ENCODE results near the gene PRKG1.
"Not testable (repeated sequence)": the region's sequence is repeated elsewhere in the genome, so short reads cannot be mapped to it uniquely, and the experiment has no call there.

PRKG1 gene

DNA sequence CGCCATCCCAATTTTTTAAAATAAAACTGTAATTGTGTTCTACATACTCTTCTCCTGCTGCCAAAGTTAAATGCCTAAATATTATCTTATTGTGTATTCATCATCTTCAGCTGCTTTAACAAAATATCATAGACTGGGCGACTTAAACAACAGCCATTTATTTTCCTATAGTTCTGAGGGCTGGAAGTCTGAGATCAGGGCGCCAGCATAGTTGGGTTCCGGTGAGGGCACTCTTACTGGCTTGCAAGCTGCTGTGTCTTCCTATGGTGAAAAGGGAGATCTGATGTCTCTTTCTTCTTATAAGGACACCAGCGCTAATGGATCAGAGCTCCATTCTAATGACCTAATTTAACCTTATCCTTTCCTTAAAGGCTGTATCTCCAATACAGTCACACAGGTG lies 594.8 kb downstream of the PRKG1 start:
- DNase-seq = no peak

DNA sequence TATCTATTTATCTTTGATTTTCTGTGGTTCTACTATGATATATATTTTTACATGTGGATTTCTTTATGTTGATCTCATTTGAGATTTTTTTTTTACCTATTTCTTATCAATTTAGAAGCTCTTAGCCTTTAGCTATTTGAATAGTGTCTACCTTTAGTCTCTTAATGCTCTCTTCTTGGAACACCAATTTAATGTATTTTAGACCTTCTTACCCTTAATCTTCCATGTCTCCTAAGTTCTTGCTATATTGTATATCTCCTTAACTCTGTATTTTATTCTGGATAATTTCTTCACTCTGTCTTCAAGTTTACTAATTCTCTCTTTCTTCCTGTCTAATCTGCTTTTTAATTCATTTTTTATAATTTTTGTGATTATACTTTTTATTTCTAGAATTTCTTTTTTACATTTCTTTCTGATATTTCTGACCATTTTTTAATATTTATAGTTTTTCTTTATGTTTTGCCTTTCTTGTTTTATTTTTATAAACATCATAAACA lies 597.8 kb downstream of the PRKG1 start:
- DNase-seq = no peak

DNA sequence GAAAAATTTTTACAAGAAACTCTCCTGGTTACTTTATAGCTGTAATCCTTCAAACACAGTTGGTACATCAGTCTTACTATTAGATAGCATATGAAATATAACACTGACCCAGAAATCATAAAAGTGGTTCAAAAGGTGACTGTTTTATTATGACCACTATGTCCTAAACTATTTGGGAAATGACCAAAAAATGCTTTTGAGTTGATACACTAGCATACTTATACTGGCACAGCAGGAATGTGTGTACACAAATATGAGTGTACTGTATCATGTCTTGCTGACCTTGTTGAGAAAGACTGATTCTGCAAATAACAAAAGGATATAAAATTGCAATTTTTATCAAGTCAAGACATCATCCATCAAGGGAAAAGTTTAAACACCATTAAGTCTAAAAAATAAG lies 600.8 kb downstream of the PRKG1 start:
- DNase-seq = no peak

DNA sequence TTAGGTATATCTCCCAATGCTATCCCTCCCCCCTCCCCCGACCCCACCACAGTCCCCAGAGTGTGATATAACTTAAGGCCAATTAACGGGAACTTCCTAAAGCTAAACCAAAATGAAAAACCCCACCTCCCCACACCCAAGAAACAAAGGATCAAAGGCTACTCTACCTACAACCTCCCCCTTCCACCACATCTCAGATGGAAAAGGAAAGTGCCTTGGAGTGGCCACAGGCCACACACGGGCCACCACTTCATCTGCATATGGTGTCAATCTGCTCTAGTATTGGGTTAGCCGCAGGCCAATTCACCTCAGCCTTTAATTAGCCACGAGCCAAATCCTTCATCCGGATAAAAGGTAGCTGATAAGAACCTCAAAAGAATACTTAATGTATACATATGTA lies 605.6 kb downstream of the PRKG1 start:
- no peak for DNase-seq

DNA sequence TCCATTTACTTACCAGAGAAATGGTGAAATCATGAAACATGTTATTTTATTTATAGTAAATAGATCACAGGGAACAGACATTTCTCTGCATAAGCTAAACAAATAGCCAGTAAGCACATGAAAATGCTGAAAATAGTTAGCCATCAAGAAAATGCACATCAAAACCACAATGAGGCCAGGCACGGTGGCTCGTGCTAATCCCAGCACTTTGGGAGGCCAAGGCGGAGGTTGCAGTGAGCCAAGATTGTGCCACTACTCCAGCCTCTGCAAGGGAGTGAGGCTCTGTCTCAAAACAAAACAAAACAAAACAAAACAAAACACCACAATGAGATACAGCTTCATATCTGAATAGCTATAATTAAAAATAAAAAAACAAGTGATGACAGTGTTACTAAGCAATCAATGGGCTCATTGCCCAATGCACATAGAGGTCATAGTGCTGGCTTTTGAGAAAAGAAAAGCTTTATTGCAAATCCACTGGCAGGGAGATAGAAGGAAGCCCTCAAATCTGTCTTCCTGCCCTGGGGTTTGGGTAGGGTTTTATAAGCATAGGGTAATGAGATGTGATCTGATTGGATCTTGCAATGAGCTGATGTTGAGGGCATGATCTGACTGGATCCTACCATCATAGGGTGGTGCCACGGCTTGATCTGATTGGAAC lies 608.9 kb downstream of the PRKG1 start:
- no peak for DNase-seq

DNA sequence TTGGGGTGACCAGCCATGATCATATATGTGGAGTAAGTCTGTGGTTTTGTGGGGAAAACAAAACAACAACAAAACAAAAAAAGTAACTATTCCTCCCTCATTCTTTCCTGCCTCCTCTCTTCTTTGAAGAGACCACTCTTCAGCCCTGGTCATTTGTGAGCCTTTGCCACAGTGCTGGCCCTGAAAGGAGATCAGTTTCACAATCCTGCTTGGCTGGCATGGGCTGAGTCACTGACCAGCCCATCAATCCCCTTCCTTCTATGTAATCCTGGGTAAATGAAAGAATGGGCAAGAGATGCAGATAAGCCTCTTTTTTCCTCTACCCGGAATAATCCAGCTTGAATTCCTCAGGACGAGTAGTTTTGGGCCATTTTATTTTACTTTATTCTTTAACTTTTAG lies 611.5 kb downstream of the PRKG1 start:
- DNase-seq = no peak

DNA sequence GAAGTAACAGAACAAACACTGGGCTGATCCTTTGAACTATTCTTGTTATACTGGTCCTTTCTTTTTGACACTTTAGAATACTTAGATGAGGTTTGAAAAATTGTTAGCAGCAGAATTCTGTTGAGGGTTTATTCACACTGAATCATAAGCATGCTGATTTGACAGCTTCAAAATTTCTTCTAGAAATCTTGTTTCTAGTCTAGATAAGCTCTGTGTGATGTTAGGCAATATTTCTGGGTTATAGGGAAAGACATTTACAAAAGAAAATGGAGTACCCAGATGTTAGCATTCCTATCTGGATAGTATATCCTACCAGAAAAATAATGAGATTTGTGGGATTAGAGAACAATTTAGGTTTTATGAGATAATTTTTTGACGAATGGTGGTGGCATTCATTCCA lies 613.0 kb downstream of the PRKG1 start:
- no peak for DNase-seq

DNA sequence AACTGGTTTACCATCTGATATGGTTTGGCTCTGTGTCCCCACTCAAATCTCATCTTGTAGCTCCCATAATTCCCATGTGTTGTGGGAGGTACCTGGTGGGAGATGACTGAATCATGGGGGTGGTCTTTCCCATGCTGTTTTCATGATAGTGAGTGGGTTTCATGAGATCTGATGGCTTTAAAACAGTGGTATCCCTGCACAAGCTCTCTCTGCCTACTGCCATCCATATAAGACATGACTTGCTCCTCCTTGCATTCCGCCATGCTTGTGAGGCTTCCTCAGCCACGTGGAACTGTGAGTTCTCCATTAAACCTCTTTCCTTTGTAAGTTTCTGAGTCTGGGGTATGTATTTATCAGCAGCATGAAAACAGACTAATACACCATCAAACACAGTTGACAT lies 614.5 kb downstream of the PRKG1 start:
- not testable (repeated sequence) for DNase-seq

DNA sequence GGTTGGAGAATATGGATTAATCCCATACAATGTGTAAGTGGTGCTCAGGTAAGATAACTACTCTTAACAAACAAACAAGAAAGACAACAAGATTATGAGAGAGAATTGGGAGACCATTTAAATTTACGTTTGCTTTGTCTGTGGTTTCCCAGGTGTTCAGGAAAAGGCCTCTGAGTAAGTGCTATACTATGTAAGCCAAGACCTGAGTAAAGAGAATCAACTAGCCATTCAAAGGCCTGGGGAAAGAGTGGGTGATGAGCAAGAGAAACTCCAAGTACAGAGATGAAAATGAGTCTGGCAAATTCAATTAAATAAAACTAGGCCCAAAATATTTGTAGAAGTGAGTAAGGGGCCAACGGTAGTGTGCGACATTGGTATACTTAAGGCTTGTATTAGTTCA lies 615.2 kb downstream of the PRKG1 start:
- no peak for DNase-seq

DNA sequence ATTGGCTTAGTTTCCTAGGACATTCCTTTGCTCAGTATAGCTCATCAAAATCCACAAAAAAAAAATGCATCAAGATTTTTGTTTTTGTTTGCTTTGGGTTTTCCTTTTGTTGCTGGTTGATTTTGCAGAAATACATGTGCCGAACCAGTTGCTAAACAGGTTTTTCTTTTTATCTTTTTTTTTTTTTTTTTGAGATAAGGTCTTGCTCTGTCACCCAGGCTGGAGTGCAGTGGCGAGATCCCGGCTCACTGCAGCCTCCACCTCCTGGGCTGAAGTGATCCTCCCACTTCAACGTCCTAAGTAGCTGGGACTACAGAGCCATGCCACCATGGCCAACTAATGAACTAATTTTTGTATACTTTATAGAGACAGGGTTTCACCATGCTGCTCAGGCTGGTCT lies 616.8 kb downstream of the PRKG1 start:
- DNase-seq = no peak

DNA sequence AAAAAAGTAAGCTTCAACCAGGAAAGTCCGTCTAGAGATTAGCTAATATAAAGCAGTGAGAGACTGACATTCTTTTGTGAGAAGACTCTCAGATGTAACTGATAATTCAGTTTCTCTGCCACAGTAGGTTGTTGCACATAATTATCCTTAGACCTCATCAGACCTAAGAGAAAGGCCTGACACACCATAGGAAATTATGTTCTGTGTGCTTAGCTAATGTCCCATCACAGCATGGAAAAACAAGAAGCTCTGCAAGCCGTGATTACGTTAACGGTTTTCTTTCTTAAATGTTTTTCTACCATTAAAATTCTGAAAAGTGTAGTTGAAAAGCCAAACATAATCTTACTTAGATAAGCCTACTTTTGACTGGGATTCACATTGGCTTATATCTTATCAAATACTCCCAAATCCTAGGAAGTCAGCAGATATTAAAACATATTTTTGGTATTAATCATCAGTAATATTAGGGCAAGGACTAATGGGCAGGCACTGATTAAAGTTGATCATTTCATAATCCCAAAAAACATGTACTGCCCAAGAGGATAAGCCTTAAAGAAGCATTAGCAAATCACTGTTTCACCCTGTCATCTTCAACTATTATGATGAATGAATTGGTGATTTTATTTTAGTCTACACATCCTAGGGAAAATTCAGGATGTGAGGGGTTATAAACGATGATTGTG lies 619.9 kb downstream of the PRKG1 start:
- DNase-seq = no peak

DNA sequence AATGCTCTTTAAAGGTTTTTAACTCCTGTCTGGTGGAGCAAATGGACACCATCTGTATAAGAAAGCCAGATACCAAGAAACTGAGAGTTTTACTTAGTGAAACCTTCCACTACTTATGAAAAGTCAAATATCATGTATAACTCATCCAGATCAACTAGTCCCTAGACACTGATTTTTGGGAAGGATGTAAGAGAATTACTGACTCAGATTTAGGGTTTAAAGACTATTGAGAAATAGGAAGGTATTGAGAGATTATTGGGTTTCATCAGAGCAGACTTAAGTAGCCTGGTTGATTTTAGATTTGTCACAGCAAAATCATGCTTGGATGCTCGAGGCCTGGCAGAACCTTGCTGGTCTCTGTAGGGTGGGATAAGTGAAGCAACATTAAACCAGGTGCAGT lies 622.0 kb downstream of the PRKG1 start:
- DNase-seq = no peak

DNA sequence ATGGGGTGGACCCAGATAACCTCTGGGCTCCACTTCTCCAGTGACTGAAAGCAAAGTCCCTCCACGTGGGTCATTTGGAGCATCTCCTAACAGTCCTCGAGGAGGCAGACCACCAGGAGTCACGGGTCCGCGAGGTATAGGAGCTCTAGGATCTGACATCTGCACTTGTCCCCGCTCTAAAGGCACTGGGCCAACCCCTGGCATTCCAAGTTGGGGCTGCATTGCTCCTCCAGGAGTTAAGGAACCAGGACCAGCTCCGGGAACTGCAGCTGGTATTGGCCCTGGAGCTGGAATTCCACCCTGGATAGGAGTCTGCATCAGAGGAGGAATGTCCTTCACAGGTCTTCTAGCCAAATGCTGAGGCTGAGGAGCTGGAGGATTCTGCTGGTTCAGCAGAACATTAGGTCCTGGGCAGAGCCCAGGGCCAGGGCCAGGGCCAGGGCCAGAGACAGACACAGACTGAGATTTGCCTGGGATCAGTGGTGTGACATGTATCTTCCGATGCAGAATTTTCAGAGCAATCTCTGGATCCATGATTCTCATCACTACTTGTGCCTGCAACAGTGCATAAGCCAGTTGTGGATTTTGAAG lies 624.3 kb downstream of the PRKG1 start:
- DNase-seq = no peak

DNA sequence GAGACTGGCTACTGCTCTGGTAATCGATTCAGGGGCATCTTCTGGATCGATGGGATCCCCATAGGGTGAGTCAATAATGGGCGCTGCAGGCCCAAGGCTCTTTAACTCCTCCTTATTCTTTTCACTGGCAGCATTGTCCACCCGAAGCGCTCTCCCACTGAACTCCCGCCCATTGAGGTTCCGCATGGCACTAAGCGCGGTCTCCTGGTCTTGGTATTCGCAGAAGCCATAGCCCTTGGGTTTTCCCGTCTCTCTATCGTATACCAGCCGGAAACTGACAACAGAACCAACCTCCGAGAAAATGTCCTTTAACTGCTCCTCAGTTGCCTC lies 624.8 kb downstream of the PRKG1 start:
- DNase-seq = no peak

DNA sequence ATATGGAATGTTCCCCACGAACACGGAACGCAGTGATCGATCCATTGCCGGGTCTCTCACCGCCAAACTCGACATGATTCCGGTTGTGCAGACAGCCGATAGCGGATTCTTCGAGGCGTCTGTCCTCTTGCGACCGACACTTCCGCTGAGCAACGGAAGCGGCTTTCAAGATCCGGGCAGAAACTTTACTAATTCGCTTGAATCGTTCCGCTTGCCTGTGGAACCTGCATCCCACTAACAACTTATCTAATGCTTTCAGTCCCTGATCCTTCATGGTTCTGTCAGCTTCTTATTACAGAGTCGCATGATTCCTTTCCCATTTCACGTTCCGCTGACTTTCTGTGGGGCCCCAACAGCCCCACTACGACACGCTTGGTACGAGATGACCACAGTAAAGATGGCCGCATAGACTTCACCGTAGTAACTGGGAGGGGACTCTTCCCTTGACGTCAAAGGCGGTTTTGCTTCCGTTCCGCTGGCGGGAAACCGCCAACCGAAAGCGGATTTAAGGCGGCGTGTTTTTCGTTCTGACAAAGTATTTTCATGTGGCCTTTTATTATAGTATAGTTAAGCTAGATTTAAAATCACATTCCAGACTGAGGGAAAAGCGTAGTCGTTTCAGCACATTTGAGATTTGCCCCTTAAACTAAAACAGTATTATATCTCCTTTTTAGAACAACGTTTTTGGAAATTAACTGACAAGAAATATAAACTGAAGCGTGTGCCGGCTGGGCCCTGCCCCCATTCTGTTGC lies 625.4 kb downstream of the PRKG1 start, which contains the start of gene CSTF2T:
Gene CSTF2T, minus strand, starts transcription at position 121 of the 753 bp plus-strand sequence. Its CDS starts 46 bp downstream, at position 75.
- peak; percentile 89 for DNase-seq

DNA sequence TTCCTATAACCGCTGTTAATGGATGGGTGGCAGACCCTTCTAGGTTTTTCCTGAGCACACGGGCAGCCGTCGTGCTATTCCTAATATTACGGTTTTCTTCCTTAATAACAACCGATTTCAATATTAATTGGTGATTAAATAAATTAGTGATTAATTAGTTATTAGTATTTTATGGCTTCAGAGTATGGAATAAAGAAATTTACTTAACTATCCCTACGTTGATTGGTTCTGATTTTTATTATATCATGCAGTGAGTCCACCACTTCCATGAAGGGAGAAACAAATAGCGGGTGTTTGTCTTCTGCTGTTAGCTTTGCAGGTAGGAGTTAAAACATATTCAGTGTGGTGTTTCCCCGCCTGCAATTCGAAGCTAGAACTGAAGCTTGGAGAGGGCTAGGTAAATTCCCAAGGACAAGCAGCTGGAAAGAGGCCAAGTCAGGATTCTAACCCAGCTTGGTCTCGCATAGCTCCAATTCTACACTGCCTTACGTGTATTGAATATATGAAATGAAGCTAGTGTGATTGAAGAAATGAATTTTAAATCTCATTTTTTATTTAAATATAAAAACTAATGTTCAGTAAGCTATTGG lies 626.0 kb downstream of the PRKG1 start:
- peak; percentile 32 for DNase-seq

DNA sequence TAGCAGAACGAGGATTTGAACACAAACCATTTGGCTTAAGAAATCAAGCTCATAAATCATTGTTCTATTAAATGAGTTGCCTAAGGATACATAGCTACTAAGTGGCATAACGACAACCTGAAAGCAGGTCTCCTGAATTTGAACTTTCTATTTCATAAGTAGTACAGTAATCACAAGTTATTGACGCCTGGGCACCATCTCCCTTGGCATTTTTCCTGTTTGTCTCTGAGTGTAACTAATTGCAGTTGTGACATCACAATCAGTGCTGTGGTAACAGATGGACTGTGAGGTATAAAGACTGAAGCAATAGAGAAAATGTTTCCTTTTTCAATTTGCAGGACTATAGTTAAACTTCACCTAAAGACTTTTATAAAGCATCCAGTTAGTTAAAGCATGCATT lies 631.5 kb downstream of the PRKG1 start:
- no peak for DNase-seq

DNA sequence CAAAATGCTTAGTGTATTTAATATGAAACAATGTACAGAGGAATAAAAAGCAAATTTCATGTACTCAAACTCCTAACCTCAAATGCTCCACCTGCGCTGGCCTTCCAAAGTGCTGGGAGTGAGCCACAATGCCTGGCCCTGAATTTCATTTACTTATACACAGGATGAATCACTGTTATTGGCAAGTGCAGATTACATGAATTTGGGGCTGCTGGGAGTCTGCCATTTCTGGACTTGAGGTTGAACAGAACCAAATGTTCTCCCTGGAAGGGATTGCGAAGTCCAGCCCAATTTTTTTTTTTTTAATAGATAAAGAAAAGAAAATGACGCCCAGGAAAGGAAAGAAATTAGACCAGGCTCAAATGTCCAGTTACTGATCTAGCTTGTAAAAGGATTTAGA lies 631.9 kb downstream of the PRKG1 start:
- DNase-seq = no peak

DNA sequence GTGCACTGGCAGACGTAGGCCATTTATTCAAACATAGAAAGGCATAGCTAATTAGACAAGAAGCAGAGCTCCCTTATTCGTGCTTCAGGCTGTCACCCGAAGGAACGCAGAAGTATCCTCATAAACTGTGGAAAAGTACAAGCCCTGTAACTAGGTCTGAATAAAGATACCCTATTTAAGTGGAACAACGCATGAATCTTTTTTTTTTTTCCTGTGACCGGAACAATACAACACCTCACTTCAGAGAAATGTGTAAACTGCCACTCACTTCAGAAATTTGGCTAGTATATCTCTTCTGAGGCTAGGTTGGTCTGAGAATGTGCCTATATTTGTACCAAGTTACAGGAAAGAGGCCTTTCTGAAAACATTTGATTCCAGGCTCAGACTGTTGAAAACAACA lies 633.1 kb downstream of the PRKG1 start:
- DNase-seq = no peak

DNA sequence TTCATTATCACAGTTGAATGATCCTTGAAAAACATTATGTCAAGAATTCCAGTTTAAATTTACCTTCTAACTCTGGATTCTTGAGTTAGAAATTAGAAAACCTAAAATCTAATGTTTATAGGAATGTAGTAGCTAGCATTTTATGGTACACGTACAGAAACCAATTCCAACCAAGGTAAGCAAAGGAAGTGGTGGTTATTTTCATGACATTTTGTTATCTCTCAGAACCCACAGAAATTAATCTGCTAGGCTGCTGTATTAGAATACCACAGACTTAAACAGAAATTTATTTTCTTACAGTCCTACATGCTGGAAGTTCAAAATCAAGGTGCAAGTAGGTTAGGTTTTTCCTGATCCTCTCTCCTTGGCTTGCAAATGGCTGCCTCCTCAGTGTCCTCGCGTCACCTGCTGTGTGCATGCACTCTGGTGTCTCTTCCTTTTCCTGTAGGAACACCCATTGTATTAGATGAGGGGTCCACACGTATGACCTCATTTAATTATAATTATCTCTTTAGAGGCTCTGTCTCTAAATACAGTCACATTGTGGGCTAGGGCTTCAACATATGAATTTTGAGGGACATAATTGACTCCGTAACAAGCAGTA lies 633.6 kb downstream of the PRKG1 start:
- DNase-seq = no peak

DNA sequence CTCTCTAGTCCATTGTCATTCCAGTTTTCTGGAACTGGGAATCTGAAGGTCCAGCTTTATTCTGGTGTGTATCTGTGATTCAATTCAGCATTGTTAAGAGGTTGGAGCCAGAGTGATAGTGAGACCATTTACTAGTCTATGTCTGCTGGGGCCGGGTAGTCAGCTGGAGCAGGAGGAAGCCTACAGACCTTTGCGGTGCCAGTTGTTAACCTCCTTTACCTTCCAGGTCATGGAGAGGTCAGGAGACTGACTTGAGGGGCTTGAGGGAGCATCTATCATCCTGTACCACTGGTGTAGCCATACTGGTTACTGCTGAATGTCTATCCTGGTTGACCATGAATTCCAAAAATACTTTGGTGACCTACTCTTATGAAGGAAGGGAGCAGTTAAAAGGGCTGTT lies 634.3 kb downstream of the PRKG1 start:
- DNase-seq = no peak

DNA sequence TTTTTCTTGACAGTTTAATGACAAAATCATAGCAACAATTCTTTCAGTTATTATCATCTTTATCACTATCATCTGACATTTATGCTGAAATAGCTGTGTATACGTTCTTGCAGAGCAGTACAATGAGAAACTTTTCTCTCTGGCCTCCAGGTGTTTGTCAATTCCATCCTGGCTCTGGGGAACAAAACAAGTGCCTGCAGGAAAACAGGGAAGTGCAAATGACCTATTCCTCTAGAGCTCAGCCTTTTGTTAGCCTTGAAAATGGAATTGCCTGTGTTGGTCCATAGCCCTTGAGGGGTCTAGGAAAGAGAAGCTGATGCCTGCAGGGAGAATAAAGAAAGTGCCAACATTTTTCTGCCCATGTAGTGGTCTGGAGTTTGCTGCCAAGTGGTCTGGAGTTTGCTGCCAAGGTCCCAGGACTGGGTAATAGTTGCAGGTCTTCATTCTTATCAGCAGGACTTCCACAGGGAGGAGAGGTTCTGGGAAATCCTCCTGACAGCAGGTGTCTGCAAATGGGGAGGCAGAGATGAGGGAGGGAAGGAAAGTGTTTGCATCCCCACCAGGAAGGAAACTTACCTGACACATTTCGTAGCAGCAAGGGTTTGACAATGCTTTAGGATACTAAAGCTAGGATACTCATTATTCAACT lies 635.2 kb downstream of the PRKG1 start:
- DNase-seq = no peak

Data from stimulated activated CD4-positive, alpha-beta T cell treated with anti-CD3 and anti-CD28 coated beads, Interleukin-15, amount 100 ng/mL, for 24 hours (primary cell).